Measurements from ENCODE around the gene NID1.

DNA sequence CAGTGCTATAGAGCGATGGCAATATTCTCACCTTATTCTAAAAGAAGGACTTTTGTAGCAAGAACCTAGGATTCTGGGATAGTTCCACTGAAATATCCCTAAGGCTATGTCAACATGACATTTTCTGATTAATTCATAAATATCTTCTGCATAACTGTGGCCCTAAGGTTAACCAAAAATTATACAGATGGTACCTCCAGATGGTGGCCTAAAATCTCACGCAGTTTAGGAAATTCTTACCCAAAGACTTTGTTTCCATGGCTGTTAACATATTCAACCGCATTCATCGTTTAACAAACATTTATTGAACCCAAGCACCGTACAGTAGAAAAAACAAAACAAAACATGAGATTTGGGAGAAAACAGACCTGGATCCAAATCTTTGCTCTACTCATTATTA lies 19.1 kb downstream of the NID1 start:
- TF ChIP-seq, protein P1, sequence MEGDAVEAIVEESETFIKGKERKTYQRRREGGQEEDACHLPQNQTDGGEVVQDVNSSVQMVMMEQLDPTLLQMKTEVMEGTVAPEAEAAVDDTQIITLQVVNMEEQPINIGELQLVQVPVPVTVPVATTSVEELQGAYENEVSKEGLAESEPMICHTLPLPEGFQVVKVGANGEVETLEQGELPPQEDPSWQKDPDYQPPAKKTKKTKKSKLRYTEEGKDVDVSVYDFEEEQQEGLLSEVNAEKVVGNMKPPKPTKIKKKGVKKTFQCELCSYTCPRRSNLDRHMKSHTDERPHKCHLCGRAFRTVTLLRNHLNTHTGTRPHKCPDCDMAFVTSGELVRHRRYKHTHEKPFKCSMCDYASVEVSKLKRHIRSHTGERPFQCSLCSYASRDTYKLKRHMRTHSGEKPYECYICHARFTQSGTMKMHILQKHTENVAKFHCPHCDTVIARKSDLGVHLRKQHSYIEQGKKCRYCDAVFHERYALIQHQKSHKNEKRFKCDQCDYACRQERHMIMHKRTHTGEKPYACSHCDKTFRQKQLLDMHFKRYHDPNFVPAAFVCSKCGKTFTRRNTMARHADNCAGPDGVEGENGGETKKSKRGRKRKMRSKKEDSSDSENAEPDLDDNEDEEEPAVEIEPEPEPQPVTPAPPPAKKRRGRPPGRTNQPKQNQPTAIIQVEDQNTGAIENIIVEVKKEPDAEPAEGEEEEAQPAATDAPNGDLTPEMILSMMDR (IDR thresholded peaks at IDR 0.05), result no peak
- no peak for TF ChIP-seq POLR2A (IDR thresholded peaks at IDR 0.05)
- no peak for TF ChIP-seq POLR2AphosphoS5 (IDR thresholded peaks at IDR 0.05)

Data from upper lobe of left lung (tissue), 4 donors.